Measurements from ENCODE around the gene IL4R.
"Not testable (repeated sequence)": the region's sequence is repeated elsewhere in the genome, so short reads cannot be mapped to it uniquely, and the experiment has no call there.

IL4R gene

DNA sequence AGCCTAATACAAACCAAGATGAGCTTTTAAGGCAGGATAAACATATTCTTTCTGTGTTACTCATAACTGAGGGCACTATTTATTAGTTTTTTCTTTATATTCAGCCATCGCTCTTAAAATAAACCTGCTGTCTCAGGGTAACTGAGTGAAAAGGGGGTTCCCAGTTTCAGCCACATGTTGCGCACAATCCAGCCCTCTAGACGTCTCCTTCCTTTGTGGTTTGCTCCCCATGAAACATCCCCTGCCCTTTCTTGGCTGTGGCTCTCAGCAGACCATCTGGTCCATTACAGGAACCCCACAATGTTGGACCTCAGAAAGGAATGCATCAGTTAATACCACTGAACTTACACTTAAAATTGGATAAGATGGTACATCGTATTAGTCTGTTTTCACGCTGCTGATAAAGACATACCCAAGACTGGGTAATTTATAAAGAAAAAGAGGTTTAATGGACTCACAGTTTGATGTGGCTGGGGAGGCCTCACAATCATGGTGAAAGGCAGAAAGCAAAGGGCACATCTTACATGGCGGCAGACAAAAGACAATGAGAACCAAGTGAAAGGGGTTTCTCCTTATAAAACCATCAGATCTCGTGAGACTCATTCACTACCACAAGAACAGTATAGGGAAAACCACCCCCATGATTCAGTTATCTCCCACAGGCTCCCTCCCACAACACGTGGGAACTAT, 75.6 kb downstream of the IL4R start:
- TF ChIP-seq ZNF274 (IDR thresholded peaks at IDR 0.05; ENCODE audit: low read depth, low read length) = no peak

GRCh38 chr16:27390151-27390550, 76.4 kb downstream of the IL4R start:
- H3K4me3 ChIP-seq (ENCODE audit: low read length) = no peak overlapping the region
- TF ChIP-seq ZNF274 (IDR thresholded peaks at IDR 0.05; ENCODE audit: low read depth, low read length) = no peak

More for the DNA sequence above, 75.6 kb downstream of the IL4R start:
- no peak overlapping the region for H3K4me3 ChIP-seq (ENCODE audit: low read length)

DNA sequence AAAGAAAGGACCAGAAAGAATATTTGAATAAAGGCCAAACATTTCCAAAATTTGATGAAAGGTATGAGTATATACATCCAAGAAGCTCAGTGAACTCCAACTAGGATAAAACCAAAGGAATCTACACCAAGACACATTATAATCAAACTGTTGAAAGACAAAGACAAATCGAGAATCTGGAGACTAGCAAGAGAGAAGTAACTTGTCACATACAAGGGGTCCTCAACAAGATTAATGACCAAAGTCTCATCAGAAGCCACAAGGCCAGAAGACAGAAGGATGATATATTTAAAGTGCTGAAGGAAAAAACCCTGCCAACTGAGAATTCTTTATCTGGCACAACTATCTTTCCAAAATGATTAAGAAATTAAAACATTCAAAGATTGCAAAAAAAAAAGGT, 78.9 kb downstream of the IL4R start:
- TF ChIP-seq ZNF274 (IDR thresholded peaks at IDR 0.05; ENCODE audit: low read depth, low read length) = no peak

GRCh38 chr16:27394516-27394915, 80.7 kb downstream of the IL4R start:
- no peak for TF ChIP-seq ZNF274 (IDR thresholded peaks at IDR 0.05; ENCODE audit: low read depth, low read length)

More for the DNA sequence above, 78.9 kb downstream of the IL4R start:
- no peak overlapping the region for H3K4me3 ChIP-seq (ENCODE audit: low read length)

GRCh38 chr16:27398341-27398893, 84.6 kb downstream of the IL4R start:
- H3K4me3 ChIP-seq (ENCODE audit: low read length) = not testable (repeated sequence)

More at GRCh38 chr16:27394516-27394915, 80.7 kb downstream of the IL4R start:
- no peak overlapping the region for H3K4me3 ChIP-seq (ENCODE audit: low read length)

DNA sequence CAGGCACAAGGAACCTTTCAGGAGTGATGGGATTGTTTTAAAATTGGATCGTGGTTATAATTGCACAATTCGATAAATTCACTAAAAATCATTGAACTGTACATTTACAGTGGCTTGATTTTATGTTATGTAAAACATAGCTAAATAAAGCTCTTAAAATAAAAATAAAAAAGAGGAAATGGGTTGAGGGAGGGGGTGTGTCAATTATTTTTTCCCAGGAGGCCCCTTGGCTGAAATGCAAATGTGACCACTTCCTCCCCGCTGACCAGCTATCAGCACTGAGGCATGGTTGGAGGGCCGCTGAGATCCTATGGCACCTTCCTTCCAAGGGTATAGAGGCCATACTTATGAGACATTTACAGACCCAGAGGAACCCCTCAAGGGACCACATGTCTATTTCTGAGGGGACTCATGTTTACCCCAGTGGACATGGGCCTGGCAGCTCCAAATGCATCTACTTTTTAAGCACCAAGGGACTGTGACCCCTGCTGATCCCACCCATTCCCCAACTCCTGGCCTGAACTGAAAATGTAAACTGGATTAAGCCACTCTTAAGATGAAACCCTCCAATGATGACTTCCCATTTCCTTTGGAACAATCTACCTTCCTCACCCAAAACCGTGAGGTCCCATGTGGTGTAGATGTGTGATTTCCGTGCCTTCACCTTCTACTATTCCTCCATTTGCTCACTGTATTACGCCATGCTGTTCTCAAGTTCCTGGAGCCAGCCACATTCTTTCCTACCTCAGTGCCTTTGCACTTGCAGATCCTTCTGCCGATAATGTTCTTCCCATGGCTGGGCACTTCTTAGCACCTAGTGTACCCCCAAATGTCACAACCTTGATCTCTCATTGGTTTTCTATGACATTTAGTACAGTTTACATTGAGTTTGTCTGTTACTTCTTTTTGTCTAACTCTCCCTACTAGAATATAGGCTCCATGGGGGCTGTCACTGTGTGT, 85.4 kb downstream of the IL4R start:
- H3K4me3 ChIP-seq (ENCODE audit: low read length) = no peak overlapping the region; the same call in 1 of the 2 replicates
- TF ChIP-seq ZNF274 (IDR thresholded peaks at IDR 0.05; ENCODE audit: low read depth, low read length) = no peak

GRCh38 chr16:27399969-27400368, 86.2 kb downstream of the IL4R start:
- no peak overlapping the region for H3K4me3 ChIP-seq (ENCODE audit: low read length)
- TF ChIP-seq ZNF274 (IDR thresholded peaks at IDR 0.05; ENCODE audit: low read depth, low read length) = no peak

DNA sequence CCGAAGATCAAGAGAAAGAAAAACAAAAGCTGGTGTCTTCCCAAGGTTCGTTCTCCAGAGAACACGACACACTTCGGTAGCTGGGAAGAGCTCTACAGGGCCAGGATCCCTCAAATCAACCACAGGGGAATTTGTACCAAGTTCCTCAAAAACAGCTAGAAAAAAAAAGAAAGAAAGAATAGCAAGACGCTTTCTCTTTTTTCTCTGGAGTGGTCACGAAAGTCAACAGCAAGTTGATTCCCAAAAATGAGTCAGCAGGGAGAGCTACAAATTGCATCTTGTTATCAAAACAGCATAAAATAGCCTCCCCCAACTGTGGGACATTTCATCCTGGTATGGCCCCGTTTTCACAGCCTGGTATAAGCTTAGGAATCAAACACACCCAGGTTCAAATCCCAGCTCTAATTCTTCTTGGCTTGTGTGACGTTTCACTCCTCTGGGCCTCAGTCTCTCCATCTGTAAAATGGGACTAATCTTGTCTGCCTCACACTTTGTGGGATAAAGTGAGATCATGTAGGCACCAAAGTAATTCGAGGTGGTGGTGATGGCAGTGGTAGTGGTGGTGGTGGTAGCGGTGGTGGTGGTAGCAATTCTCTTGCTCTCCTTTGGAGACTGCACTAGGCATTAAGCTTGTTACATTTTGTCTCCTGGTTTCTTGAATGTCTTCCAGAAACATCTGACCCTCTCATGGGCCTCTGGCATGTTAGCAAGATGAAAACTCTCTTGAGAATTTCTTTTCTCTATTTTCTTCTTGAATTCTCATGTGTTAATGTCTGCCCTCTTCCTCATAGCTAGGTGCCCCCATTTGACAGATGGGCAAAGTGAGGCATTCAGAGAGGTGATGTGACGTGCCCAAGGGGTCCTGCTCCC, 87.2 kb downstream of the IL4R start:
- no peak overlapping the region; the same call in 1 of the 2 replicates for H3K4me3 ChIP-seq (ENCODE audit: low read length)
- TF ChIP-seq ZNF274 (IDR thresholded peaks at IDR 0.05; ENCODE audit: low read depth, low read length) = no peak

GRCh38 chr16:27401768-27402568, 88.2 kb downstream of the IL4R start, which contains the start of gene IL21R:
TSS of gene IL21R (plus strand) at chr16:27402174. CDS start at chr16:27430072, 27,898 bp downstream.
- TF ChIP-seq ZNF274 (IDR thresholded peaks at IDR 0.05; ENCODE audit: low read depth, low read length) = no peak
- peak within 1 kb of the TSS; percentile 68 for H3K4me3 ChIP-seq (ENCODE audit: low read length)

DNA sequence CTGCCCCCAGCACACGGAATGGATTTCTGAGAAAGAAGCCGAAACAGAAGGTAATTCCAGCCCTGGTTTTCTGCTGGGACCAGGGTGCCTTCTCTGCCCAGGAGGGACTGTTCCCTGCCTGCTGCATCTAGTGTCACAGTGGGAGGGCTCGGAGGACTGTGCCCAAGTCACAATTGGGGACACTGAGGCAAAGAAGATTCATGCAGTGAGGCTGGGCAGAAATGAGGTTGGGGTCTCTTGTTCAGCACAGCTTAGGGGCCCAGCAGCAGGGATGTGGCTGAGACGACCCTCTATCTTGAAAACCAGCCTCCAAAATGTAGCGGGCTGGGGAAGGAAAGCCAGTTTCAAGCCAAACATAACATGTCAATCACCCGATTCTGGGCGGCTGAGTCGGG, 88.8 kb downstream of the IL4R start:
- TF ChIP-seq ZNF274 (IDR thresholded peaks at IDR 0.05; ENCODE audit: low read depth, low read length) = no peak

GRCh38 chr16:27402964-27403600, 89.3 kb downstream of the IL4R start:
- H3K4me3 ChIP-seq (ENCODE audit: low read length) = peak overlapping the region; percentile 68
- TF ChIP-seq ZNF274 (IDR thresholded peaks at IDR 0.05; ENCODE audit: low read depth, low read length) = no peak

More for the DNA sequence above, 88.8 kb downstream of the IL4R start:
- H3K4me3 ChIP-seq (ENCODE audit: low read length) = peak overlapping the region; percentile 68

DNA sequence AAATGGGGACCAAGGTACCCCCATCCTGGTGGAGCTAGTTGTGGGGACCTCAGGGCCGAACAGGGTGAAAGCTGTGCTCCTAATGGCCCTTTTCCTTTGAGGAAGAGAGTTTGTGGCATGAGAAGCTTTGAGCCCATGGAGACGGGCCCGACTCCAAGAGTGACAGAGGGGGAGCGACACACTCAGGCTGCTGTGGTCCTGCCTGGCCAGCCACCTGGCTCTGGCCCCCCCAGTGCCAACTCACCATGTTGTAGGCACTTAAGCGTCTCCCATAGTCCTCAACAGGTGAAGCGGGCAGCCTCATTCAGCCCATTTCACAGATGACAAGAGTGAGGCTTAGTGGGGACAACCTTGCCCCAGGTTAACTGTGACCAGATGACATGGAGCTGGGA, 89.8 kb downstream of the IL4R start:
- H3K4me3 ChIP-seq (ENCODE audit: low read length) = peak overlapping the region; percentile 68
- no peak for TF ChIP-seq ZNF274 (IDR thresholded peaks at IDR 0.05; ENCODE audit: low read depth, low read length)
